Astrocyte of the cerebellum (primary cell): ENCODE measurements around the gene NADK2.

Experiments used
- DNase-seq: peaks from one replicate; pipeline ENCODE4 v3.0.0-alpha.2; 2011; ENCODE audit warnings: low read depth
- H3K4me3 ChIP-seq: 2 replicates; pipeline ENCODE4 v1.5.1; 2011; ENCODE audit warnings: mild to moderate bottlenecking, low read depth, low read length, moderate library complexity
- in situ Hi-C: cut with HindIII; loops from 2 replicates; pipeline ENCODE4 v1.10.0; 2017; ENCODE audit warnings: low sequenced_read_pairs
- TF ChIP-seq, protein P1 (sequence below): IDR thresholded peaks from 2 replicates; pipeline ENCODE4 v1.5.1; 2012; ENCODE audit warnings: low read length, low read depth, moderate library complexity, mild to moderate bottlenecking; ENCODE audit errors: missing control alignments

The NADK2 gene

DNA sequence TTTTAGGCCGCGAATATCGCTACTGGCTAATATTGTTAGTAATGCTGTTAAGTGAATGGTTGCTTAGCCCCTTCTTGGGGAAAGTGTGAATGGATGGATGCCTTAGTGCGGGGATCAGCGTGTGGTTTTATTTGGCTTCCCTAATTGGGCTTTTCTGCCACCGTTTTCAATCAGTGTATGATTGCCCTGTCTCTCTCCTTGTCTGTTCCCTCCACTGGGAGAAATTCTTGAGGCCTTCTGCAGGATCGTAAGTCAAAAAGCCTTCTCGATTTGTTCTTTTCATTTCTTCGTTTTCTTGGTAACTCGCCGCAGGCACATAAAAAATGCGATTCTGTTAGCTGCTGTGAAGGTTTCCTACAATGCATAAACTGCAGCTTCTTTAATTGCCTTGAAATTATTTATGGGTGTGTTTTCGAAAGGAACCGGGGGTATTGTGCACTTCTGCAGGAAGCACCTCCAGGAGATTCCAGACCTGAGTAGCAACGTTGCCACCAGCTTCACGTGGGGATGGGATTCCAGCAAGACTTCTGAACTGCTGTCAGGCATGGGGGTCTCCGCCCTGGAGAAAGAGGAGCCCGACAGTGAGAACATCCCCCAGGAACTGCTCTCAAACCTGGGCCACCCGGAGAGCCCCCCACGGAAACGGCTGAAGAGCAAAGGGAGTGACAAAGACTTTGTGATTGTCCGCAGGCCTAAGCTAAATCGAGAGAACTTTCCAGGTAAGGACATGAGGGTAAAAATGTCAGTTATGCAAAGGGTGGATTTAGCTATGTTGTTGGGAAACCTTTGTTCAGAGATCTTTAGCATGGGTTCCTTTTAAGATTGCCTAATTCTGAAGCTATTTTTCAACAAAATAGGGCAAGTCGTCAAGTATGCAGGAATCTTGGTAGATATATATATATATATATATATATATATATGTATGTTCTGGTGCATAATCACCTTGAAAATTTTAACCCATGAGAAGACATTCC, 89.1 kb downstream of the NADK2 start:
- DNase-seq, result no peak

DNA sequence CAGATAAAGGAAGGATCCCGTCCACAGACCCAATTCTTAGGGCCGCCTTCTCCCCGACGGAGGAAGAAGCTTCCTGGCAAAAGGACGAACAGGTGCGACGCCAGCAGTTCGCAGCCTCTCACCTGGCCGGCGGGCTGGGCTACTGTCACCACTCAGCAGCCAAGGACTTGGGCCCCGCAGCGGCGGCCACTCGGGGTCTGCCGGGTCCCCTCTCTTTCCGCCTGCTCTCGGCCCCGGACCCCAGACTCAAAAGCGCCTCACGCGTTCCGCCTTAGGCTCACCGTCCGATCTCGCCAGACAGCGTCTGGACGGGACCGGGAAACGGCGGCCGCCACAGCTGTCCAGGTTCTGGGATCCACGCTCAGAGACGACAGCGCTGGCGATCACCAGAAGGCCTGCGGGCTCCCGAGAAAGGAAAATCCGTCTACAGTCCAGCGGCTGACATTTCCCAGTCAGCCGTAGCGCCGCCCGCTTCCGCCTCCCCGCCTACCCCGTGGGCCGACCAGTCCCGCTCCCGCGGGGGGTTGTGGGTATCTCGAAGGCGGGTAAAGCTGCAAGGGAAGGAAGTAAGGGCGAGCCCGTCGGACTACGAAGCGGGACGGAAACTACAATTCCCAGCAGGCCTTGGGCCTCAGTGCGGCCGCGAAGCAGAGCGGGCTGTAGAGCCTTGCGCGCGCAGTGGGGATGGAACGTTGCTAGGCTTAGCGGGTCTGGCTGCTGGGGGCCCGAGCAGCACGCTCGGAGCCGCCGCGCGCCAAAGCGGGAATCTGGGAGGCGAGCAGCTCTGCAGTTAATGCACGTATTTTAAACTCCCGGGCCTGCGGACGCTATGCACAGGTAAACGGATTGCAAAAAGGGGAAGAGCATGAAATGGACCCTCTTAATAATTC, 90.0 kb downstream of the NADK2 start, which contains the start of the genes LMBRD2 and SKP2:
Gene LMBRD2 (minus strand): TSS at position 454 of the 890 bp plus-strand sequence. CDS start 8,538 bp downstream, outside the sequence.
Gene SKP2 (plus strand): TSS at position 678 of the 890 bp plus-strand sequence. CDS start 152 bp downstream, at position 830.
- H3K4me3 ChIP-seq, result peak within 1 kb of the TSS; percentile 67
- in situ Hi-C loops, result no loop called here
- TF ChIP-seq, protein P1, sequence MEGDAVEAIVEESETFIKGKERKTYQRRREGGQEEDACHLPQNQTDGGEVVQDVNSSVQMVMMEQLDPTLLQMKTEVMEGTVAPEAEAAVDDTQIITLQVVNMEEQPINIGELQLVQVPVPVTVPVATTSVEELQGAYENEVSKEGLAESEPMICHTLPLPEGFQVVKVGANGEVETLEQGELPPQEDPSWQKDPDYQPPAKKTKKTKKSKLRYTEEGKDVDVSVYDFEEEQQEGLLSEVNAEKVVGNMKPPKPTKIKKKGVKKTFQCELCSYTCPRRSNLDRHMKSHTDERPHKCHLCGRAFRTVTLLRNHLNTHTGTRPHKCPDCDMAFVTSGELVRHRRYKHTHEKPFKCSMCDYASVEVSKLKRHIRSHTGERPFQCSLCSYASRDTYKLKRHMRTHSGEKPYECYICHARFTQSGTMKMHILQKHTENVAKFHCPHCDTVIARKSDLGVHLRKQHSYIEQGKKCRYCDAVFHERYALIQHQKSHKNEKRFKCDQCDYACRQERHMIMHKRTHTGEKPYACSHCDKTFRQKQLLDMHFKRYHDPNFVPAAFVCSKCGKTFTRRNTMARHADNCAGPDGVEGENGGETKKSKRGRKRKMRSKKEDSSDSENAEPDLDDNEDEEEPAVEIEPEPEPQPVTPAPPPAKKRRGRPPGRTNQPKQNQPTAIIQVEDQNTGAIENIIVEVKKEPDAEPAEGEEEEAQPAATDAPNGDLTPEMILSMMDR, result no peak
- DNase-seq, result peak; percentile 94

More for the DNA sequence above, 89.1 kb downstream of the NADK2 start:
- in situ Hi-C loops, result no loop called here
- peak overlapping the region; percentile 67 for H3K4me3 ChIP-seq
- TF ChIP-seq, protein P1, result no peak

GRCh38 chr5:36150676-36151433, 90.9 kb downstream of the NADK2 start:
- in situ Hi-C loops, result no loop called here
- TF ChIP-seq, protein P1, result no peak
- no peak for DNase-seq
- H3K4me3 ChIP-seq, result peak overlapping the region; percentile 67

DNA sequence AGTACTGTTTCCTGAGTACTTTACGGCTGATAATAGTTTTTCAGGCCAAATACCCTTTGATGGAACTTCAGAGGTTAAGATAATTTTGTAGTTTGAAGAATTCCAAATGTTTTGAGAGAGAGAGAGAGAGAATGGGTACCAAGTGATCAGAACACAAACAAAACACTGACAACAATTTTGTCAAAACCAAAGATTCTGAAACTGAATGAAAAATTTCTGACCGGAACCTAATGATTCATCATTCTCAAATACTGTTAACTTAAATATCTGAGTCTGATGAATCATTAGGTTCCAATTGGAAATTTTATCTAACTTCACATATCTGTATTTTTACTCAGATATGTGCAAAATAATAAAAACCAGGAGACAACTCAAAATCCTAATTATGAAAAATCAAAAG, 94.0 kb downstream of the NADK2 start:
- DNase-seq, result no peak
- in situ Hi-C loops, result no loop called here
- TF ChIP-seq, protein P1, result no peak
- H3K4me3 ChIP-seq, result no peak overlapping the region

DNA sequence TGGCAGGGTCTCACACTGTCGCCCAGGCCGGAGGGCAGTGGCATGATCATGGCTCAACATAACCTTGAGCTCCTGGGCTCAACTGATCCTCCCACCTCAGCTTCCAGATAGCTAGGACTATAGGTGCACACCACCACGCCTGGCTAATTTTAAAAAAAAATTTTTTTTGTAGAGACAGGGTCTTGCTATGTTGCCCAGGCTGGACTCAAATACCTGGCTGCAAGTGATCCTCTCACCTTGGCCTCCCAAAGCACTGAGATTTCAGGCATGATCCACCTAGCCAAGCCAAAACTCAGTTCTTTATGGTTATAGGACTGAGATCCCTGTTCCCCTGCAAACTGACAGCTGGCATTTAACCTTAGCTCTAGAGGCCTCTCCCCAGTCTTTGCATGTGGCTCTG, 95.3 kb downstream of the NADK2 start:
- DNase-seq, result no peak
- TF ChIP-seq, protein P1, result no peak
- in situ Hi-C loops, result no loop called here
- H3K4me3 ChIP-seq, result no peak overlapping the region
